WTC11 (cell line): Measurements from ENCODE around the gene EIF3L. TPM values are rescaled to one million over a fixed set of nuclear protein-coding genes. Genes with fewer than 3 reads are reported as not detected.

ENCODE experiments used
- ATAC-seq: fragments of 200-7000 bp; cut with Tn5 transposase; 2 replicates; pipeline ENCODE4 v1.10.0; 2021; ENCODE audit warnings: mild to moderate bottlenecking, moderate library complexity
- CTCF ChIA-PET: fragments of 300-600 bp; sonication (Branson Sonifier 250); formaldehyde crosslinking; loops from one replicate; lab custom pipeline; 2021; ENCODE audit warnings: antibody characterized with exemption; lab: Charles Lee
- POLR2A ChIA-PET: fragments of 350-600 bp; sonication (Branson Sonifier 250); formaldehyde crosslinking; loops from one replicate; lab custom pipeline; 2021; ENCODE audit warnings: antibody characterized with exemption; lab: Charles Lee
- DNase-seq: peaks from one replicate; pipeline ENCODE4 v3.0.0; 2021; ENCODE audit warnings: low spot score
- H3K27ac Mint-ChIP-seq: 2 replicates; pipeline ENCODE4 v1.8.0; 2021; ENCODE audit warnings: mixed read lengths
- H3K27me3 Mint-ChIP-seq: 2 replicates; pipeline ENCODE4 v1.8.0; 2021; ENCODE audit warnings: low read depth, mild to moderate bottlenecking, moderate library complexity, mixed read lengths
- H3K36me3 Mint-ChIP-seq: 2 replicates; pipeline ENCODE4 v1.8.0; 2021; ENCODE audit warnings: mixed read lengths
- H3K4me1 Mint-ChIP-seq: 2 replicates; pipeline ENCODE4 v1.8.0; 2022; ENCODE audit warnings: mixed read lengths
- H3K4me3 Mint-ChIP-seq: 2 replicates; pipeline ENCODE4 v1.8.0; 2021; ENCODE audit warnings: mild to moderate bottlenecking, moderate library complexity, mixed read lengths
- H3K9me3 Mint-ChIP-seq: 2 replicates; pipeline ENCODE4 v1.8.0; 2021; ENCODE audit warnings: mixed read lengths
- EMX1 ChIP-seq: fragments of 250-450 bp; sonication (Bioruptor Pico); IDR thresholded peaks from 2 replicates; pipeline ENCODE4 v1.8.0; 2021; ENCODE audit warnings: mild to moderate bottlenecking
- ESRRA ChIP-seq: sonication (generic); formaldehyde crosslinking; IDR thresholded peaks from 2 replicates; pipeline ENCODE4 v1.8.1; 2022; ENCODE audit warnings: mild to moderate bottlenecking, missing genetic modification reagents, borderline replicate concordance
- FOXK1 ChIP-seq: sonication (generic); formaldehyde crosslinking; IDR thresholded peaks from 2 replicates; pipeline ENCODE4 v1.8.0; 2022; ENCODE audit warnings: mild to moderate bottlenecking, moderate library complexity, missing genetic modification reagents
- JAZF1 ChIP-seq: fragments of 250-450 bp; sonication (Bioruptor Pico); IDR thresholded peaks from 2 replicates; pipeline ENCODE4 v1.9.0; 2021; ENCODE audit warnings: moderate library complexity, mild to moderate bottlenecking, inconsistent platforms
- NFE2L1 ChIP-seq: sonication (generic); formaldehyde crosslinking; IDR thresholded peaks from 2 replicates; pipeline ENCODE4 v1.8.1; 2023; ENCODE audit warnings: missing genetic modification reagents
- NR1H2 ChIP-seq: sonication (generic); formaldehyde crosslinking; IDR thresholded peaks from 2 replicates; pipeline ENCODE4 v1.9.0; 2021; ENCODE audit warnings: mild to moderate bottlenecking, moderate library complexity, missing genetic modification reagents
- OVOL2 ChIP-seq: fragments of 250-450 bp; sonication (Bioruptor Pico); IDR thresholded peaks from 2 replicates; pipeline ENCODE4 v1.9.0; 2021; ENCODE audit warnings: mild to moderate bottlenecking, borderline replicate concordance
- SMAD4 ChIP-seq: sonication (generic); formaldehyde crosslinking; IDR thresholded peaks from 2 replicates; pipeline ENCODE4 v1.8.0; 2022; ENCODE audit warnings: mild to moderate bottlenecking, missing genetic modification reagents
- SP1 ChIP-seq: sonication (generic); formaldehyde crosslinking; conservative IDR thresholded peaks from 2 replicates; pipeline ENCODE4 v1.8.1; 2022; ENCODE audit warnings: missing genetic modification reagents
- ZNF138 ChIP-seq: sonication (generic); formaldehyde crosslinking; conservative IDR thresholded peaks from 2 replicates; pipeline ENCODE4 v1.8.1; 2022; ENCODE audit warnings: mild to moderate bottlenecking, moderate library complexity, missing genetic modification reagents
- ZNF263 ChIP-seq: sonication (generic); formaldehyde crosslinking; IDR thresholded peaks from 2 replicates; pipeline ENCODE4 v1.8.1; 2022; ENCODE audit warnings: low read depth, mild to moderate bottlenecking, moderate library complexity, missing genetic modification reagents
- ZNF423 ChIP-seq: fragments of 250-450 bp; sonication (Bioruptor Pico); IDR thresholded peaks from 2 replicates; pipeline ENCODE4 v2.1.2; 2022; ENCODE audit warnings: mild to moderate bottlenecking, moderate library complexity
- total RNA-seq: library from RNA; stranded (reverse); gene quantifications from 3 replicates; pipeline ENCODE4 v1.2.3, GENCODE V29; 2021
- TF ChIP-seq, protein P1 (sequence below): fragments of 250-450 bp; sonication (Bioruptor Pico); conservative IDR thresholded peaks from 2 replicates; pipeline ENCODE4 v1.9.0; 2021; ENCODE audit warnings: mild to moderate bottlenecking
- TF ChIP-seq, protein P2 (sequence below): sonication (generic); formaldehyde crosslinking; IDR thresholded peaks from 2 replicates; pipeline ENCODE4 v1.8.1; 2023; ENCODE audit warnings: mild to moderate bottlenecking, missing genetic modification reagents
- TF ChIP-seq, protein P3 (sequence below): sonication (generic); formaldehyde crosslinking; IDR thresholded peaks from 2 replicates; pipeline ENCODE4 v1.8.1; 2022; ENCODE audit warnings: mild to moderate bottlenecking, missing genetic modification reagents, moderate library complexity, borderline replicate concordance
- TF ChIP-seq, protein P4 (sequence below): fragments of 250-450 bp; sonication (Bioruptor Pico); IDR thresholded peaks from 2 replicates; pipeline ENCODE4 v2.1.2; 2022; ENCODE audit warnings: mild to moderate bottlenecking, moderate library complexity
- TF ChIP-seq, protein P5 (sequence below): sonication (generic); formaldehyde crosslinking; conservative IDR thresholded peaks from 2 replicates; pipeline ENCODE4 v1.8.1; 2023; ENCODE audit warnings: mild to moderate bottlenecking, low read depth, missing genetic modification reagents, moderate library complexity
- TF ChIP-seq, protein P6 (sequence below): sonication (generic); formaldehyde crosslinking; IDR thresholded peaks from 2 replicates; pipeline ENCODE4 v1.8.1; 2023; ENCODE audit warnings: mild to moderate bottlenecking, missing genetic modification reagents
- TF ChIP-seq, protein P7 (sequence below): fragments of 250-450 bp; sonication (Bioruptor Pico); IDR thresholded peaks from 2 replicates; pipeline ENCODE4 v1.9.0; 2021; ENCODE audit warnings: moderate library complexity, mild to moderate bottlenecking, inconsistent platforms, borderline replicate concordance
- TF ChIP-seq, protein P8 (sequence below): fragments of 250-450 bp; sonication (Bioruptor Pico); IDR thresholded peaks from 2 replicates; pipeline ENCODE4 v1.9.0; 2021; ENCODE audit warnings: mild to moderate bottlenecking

The EIF3L gene
- total RNA-seq, 1 experiment from 2014 or later = 611 TPM

DNA sequence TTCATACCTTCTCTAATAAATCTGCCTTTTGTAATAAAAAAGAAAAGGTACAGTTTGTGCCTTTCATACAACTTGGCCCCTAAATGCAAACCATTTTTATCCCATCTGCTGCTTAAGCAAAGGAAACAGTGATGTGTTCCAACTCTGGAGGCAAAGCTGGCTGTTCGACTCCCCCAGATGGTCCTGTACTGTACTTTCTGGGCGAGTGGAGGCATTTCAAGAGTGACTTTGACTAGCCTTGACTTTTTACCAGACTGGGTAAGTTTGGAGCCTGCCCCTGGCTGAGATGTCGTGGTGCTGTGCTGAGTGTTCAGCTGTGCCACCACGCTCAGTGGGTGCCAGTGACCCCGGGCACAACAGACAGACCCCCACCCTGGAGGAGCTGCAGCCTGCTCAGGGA, 67.1 kb downstream of the EIF3L start:
- POLR2A ChIA-PET = interaction anchor here (0.6 to 0.9 kb wide), 2 partner anchors 29 to 54 kb away, joined by 3 to 5 read pairs; no protein-coding TSS in a partner anchor
- H3K27ac Mint-ChIP-seq = no peak overlapping the region; the same call in 1 of the 2 replicates
- CTCF ChIA-PET = interaction anchor here (0.6 to 1.4 kb wide), 4 partner anchors 11 to 120 kb away, joined by 3 to 7 read pairs (median 4); no protein-coding TSS in a partner anchor
- no peak overlapping the region for H3K4me3 Mint-ChIP-seq
- no peak for ATAC-seq
- no peaks in the 10 kb centered on the region for H3K9me3 Mint-ChIP-seq
- TF ChIP-seq OVOL2 (CRISPR knock-in tag) = no peak
- TF ChIP-seq JAZF1 (CRISPR knock-in tag) = no peak
- TF ChIP-seq, protein P1, sequence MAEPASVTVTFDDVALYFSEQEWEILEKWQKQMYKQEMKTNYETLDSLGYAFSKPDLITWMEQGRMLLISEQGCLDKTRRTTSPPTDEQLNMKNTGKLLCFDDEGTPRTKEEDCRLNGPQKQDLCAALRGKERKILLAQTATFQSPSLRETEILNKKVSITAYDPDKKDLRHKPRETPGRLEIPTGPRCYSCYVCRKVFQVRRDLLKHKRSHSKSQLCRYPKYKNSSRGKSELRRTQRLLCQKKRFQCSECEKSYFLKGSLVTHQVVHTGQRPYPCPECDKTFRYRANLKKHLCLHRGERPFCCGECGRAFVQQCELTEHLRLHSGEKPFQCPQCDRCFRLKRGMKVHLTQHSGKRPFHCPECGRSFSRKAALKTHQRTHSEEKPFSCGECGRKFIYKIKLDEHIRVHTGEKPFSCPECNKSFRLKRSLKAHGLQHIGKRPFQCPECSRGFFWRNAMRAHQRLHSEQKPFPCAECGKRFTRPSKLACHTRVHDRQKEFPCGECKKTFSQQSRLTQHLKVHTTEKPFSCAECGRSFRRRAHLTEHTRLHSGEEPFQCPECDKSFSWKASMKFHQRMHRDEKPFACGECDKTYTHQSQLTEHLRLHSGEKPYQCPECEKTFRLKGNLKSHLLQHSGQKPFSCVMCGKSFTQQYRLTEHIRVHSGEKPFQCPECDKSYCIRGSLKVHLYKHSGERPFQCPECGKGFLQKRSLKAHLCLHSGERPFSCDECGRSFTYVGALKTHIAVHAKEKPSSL (CRISPR knock-in tag) = no peak
- no peak for TF ChIP-seq ZNF263 (CRISPR knock-in tag)
- TF ChIP-seq SMAD4 (CRISPR knock-in tag) = no peak
- TF ChIP-seq FOXK1 (CRISPR knock-in tag) = no peak
- no peak for TF ChIP-seq NR1H2 (CRISPR knock-in tag)
- TF ChIP-seq, protein P2, sequence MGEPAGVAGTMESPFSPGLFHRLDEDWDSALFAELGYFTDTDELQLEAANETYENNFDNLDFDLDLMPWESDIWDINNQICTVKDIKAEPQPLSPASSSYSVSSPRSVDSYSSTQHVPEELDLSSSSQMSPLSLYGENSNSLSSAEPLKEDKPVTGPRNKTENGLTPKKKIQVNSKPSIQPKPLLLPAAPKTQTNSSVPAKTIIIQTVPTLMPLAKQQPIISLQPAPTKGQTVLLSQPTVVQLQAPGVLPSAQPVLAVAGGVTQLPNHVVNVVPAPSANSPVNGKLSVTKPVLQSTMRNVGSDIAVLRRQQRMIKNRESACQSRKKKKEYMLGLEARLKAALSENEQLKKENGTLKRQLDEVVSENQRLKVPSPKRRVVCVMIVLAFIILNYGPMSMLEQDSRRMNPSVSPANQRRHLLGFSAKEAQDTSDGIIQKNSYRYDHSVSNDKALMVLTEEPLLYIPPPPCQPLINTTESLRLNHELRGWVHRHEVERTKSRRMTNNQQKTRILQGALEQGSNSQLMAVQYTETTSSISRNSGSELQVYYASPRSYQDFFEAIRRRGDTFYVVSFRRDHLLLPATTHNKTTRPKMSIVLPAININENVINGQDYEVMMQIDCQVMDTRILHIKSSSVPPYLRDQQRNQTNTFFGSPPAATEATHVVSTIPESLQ (CRISPR knock-in tag) = no peak
- TF ChIP-seq, protein P3, sequence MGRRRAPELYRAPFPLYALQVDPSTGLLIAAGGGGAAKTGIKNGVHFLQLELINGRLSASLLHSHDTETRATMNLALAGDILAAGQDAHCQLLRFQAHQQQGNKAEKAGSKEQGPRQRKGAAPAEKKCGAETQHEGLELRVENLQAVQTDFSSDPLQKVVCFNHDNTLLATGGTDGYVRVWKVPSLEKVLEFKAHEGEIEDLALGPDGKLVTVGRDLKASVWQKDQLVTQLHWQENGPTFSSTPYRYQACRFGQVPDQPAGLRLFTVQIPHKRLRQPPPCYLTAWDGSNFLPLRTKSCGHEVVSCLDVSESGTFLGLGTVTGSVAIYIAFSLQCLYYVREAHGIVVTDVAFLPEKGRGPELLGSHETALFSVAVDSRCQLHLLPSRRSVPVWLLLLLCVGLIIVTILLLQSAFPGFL (CRISPR knock-in tag) = no peak
- TF ChIP-seq EMX1 (CRISPR knock-in tag) = no peak
- TF ChIP-seq, protein P4, sequence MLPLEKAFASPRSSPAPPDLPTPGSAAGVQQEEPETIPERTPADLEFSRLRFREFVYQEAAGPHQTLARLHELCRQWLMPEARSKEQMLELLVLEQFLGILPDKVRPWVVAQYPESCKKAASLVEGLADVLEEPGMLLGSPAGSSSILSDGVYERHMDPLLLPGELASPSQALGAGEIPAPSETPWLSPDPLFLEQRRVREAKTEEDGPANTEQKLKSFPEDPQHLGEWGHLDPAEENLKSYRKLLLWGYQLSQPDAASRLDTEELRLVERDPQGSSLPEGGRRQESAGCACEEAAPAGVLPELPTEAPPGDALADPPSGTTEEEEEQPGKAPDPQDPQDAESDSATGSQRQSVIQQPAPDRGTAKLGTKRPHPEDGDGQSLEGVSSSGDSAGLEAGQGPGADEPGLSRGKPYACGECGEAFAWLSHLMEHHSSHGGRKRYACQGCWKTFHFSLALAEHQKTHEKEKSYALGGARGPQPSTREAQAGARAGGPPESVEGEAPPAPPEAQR (CRISPR knock-in tag) = no peak
- TF ChIP-seq SP1 (CRISPR knock-in tag) = no peak
- TF ChIP-seq, protein P5, sequence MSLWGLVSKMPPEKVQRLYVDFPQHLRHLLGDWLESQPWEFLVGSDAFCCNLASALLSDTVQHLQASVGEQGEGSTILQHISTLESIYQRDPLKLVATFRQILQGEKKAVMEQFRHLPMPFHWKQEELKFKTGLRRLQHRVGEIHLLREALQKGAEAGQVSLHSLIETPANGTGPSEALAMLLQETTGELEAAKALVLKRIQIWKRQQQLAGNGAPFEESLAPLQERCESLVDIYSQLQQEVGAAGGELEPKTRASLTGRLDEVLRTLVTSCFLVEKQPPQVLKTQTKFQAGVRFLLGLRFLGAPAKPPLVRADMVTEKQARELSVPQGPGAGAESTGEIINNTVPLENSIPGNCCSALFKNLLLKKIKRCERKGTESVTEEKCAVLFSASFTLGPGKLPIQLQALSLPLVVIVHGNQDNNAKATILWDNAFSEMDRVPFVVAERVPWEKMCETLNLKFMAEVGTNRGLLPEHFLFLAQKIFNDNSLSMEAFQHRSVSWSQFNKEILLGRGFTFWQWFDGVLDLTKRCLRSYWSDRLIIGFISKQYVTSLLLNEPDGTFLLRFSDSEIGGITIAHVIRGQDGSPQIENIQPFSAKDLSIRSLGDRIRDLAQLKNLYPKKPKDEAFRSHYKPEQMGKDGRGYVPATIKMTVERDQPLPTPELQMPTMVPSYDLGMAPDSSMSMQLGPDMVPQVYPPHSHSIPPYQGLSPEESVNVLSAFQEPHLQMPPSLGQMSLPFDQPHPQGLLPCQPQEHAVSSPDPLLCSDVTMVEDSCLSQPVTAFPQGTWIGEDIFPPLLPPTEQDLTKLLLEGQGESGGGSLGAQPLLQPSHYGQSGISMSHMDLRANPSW = no peak
- TF ChIP-seq ZNF423 (CRISPR knock-in tag) = no peak
- TF ChIP-seq ZNF138 (CRISPR knock-in tag) = no peak
- TF ChIP-seq, all 79 proteins: peak for 0
- Mint-ChIP-seq H3K4me1 (peaks cover 10% of the 10 kb centered on the region), H3K36me3 (peaks cover 18% of the 10 kb centered on the region), H3K27me3 (no peaks in the 10 kb centered on the region)
- DNase-seq = no peak

DNA sequence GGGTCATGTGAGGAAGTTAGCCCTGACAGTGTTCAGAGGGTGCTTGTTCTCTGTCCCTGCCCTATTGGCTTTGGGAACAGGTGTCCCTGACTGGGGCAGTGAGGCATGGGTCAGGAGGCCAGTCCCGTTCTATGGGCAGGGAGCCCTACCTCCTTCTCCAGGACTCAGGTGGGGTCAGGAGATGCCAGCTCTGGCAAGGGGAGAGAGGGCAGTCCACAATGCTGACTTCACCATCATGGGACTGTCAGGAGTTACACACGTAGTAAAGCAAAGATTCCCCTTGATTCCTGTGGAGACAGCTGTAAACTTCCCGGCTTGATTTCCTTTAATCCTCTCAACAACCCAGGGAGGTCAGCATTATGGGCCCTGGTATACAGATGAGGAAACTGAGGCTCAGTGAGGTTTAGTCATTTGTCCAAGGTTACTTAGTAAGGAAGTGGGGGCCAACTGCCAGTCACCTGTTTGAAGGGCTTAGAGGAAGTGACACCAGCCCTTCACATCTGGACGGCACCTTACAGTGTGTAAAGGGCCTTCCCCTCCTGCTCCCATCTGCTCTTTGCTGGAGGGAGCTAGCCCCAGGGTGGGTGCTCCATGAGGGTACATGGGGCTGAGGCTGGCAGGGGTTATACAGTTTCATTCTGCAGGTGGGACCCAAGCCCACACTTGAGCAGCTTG, 68.8 kb downstream of the EIF3L start:
- peaks cover 15% of the 10 kb centered on the region for H3K36me3 Mint-ChIP-seq
- H3K9me3 Mint-ChIP-seq = no peaks in the 10 kb centered on the region
- no peak for DNase-seq
- ChIA-PET POLR2A (no interaction called here), CTCF (no interaction called here)
- no peak for ATAC-seq
- no peak overlapping the region for H3K4me3 Mint-ChIP-seq
- no peaks in the 10 kb centered on the region for H3K4me1 Mint-ChIP-seq
- no peak overlapping the region for H3K27ac Mint-ChIP-seq
- no peaks in the 10 kb centered on the region for H3K27me3 Mint-ChIP-seq
- no peak for TF ChIP-seq ESRRA
- TF ChIP-seq, protein P6, sequence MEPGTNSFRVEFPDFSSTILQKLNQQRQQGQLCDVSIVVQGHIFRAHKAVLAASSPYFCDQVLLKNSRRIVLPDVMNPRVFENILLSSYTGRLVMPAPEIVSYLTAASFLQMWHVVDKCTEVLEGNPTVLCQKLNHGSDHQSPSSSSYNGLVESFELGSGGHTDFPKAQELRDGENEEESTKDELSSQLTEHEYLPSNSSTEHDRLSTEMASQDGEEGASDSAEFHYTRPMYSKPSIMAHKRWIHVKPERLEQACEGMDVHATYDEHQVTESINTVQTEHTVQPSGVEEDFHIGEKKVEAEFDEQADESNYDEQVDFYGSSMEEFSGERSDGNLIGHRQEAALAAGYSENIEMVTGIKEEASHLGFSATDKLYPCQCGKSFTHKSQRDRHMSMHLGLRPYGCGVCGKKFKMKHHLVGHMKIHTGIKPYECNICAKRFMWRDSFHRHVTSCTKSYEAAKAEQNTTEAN (CRISPR knock-in tag) = no peak
- TF ChIP-seq, protein P7, sequence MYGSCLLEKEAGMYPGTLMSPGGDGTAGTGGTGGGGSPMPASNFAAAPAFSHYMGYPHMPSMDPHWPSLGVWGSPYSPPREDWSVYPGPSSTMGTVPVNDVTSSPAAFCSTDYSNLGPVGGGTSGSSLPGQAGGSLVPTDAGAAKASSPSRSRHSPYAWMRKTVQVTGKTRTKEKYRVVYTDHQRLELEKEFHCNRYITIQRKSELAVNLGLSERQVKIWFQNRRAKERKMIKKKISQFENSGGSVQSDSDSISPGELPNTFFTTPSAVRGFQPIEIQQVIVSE = no peak
- TF ChIP-seq, protein P8, sequence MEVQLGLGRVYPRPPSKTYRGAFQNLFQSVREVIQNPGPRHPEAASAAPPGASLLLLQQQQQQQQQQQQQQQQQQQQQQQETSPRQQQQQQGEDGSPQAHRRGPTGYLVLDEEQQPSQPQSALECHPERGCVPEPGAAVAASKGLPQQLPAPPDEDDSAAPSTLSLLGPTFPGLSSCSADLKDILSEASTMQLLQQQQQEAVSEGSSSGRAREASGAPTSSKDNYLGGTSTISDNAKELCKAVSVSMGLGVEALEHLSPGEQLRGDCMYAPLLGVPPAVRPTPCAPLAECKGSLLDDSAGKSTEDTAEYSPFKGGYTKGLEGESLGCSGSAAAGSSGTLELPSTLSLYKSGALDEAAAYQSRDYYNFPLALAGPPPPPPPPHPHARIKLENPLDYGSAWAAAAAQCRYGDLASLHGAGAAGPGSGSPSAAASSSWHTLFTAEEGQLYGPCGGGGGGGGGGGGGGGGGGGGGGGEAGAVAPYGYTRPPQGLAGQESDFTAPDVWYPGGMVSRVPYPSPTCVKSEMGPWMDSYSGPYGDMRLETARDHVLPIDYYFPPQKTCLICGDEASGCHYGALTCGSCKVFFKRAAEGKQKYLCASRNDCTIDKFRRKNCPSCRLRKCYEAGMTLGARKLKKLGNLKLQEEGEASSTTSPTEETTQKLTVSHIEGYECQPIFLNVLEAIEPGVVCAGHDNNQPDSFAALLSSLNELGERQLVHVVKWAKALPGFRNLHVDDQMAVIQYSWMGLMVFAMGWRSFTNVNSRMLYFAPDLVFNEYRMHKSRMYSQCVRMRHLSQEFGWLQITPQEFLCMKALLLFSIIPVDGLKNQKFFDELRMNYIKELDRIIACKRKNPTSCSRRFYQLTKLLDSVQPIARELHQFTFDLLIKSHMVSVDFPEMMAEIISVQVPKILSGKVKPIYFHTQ (CRISPR knock-in tag) = no peak
- no peak for TF ChIP-seq NFE2L1
